IMR-90 (cell line): ENCODE data around the gene USH2A. TPM values are rescaled to one million over a fixed set of nuclear protein-coding genes. Genes with fewer than 3 reads are reported as not detected.
"Not testable (repeated sequence)": the region's sequence is repeated elsewhere in the genome, so short reads cannot be mapped to it uniquely, and the experiment has no call there.

Experiments used
- ATAC-seq: fragments of 200-7000 bp; cut with Tn5 transposase; 2 replicates; pipeline ENCODE4 v1.9.1; 2020; ENCODE audit warnings: low read depth, mild to moderate bottlenecking, moderate library complexity
- BruUV-seq: library from RNA; stranded (reverse); fragments of 400-500 nt; replicated peaks from 2 replicates; lab custom pipeline; 2021; lab: Mats Ljungman, UMichigan
- CTCF ChIA-PET: fragments of 300-600 bp; formaldehyde crosslinking; extraction: SDS; loops from one replicate; lab custom pipeline; 2021; ENCODE audit warnings: antibody characterized with exemption; lab: Yijun Ruan, JAX
- POLR2A ChIA-PET: fragments of 300-600 bp; sonication (Branson Sonifier 250); formaldehyde crosslinking; loops from one replicate; lab custom pipeline; 2022; ENCODE audit warnings: antibody characterized with exemption; ENCODE audit not compliant: unreplicated experiment; lab: Charles Lee
- DNase-seq: peaks from one replicate; pipeline ENCODE4 v3.0.0; 2013
- H2AFZ ChIP-seq: replicated peaks from 2 replicates; pipeline ENCODE3; 2013; ENCODE audit warnings: low read length, mild to moderate bottlenecking; ENCODE audit not compliant: poor library complexity
- H2AK5ac ChIP-seq: 2 replicates; pipeline ENCODE4 v1.6.1; 2013; ENCODE audit warnings: low read depth, low read length, inconsistent platforms
- H2AK9ac ChIP-seq: replicated peaks from 2 replicates; pipeline ENCODE3; 2013; ENCODE audit warnings: mild to moderate bottlenecking, low read depth, low read length, moderate library complexity; ENCODE audit not compliant: poor library complexity
- H2BK120ac ChIP-seq: 2 replicates; pipeline ENCODE4 v1.6.1; 2013; ENCODE audit warnings: low read depth, low read length, inconsistent platforms
- H2BK15ac ChIP-seq: 3 replicates; pipeline ENCODE4 v1.6.1; 2013; ENCODE audit warnings: low read depth, low read length, inconsistent platforms
- H2BK20ac ChIP-seq: 2 replicates; pipeline ENCODE4 v1.6.1; 2013; ENCODE audit warnings: low read depth, mild to moderate bottlenecking, inconsistent platforms, low read length, moderate library complexity
- H2BK5ac ChIP-seq: 2 replicates; pipeline ENCODE4 v1.6.1; 2013; ENCODE audit warnings: mild to moderate bottlenecking, low read depth, low read length, inconsistent platforms; ENCODE audit not compliant: poor library complexity, severe bottlenecking
- H3K14ac ChIP-seq: replicated peaks from 2 replicates; pipeline ENCODE4 v1.6.1; 2013; ENCODE audit warnings: low read depth, low read length, inconsistent platforms
- H3K18ac ChIP-seq: 2 replicates; pipeline ENCODE4 v1.6.1; 2013; ENCODE audit warnings: low read depth, low read length, control low read depth
- H3K23ac ChIP-seq: 2 replicates; pipeline ENCODE4 v1.6.1; 2013; ENCODE audit warnings: low read depth, low read length, inconsistent platforms
- H3K27ac ChIP-seq: 2 replicates; pipeline ENCODE4 v1.5.1; 2013; ENCODE audit warnings: mild to moderate bottlenecking, control low read depth, low read length; ENCODE audit not compliant: insufficient read depth
- H3K27me3 ChIP-seq: 2 replicates; pipeline ENCODE4 v1.6.1; 2013; ENCODE audit warnings: low read length; ENCODE audit not compliant: control insufficient read depth, insufficient read depth
- H3K36me3 ChIP-seq: 2 replicates; pipeline ENCODE4 v1.6.1; 2013; ENCODE audit warnings: low read length, mixed read lengths; ENCODE audit not compliant: control insufficient read depth, insufficient read depth
- H3K4ac ChIP-seq: 2 replicates; pipeline ENCODE4 v1.6.1; 2013; ENCODE audit warnings: low read depth, low read length, inconsistent platforms
- H3K4me1 ChIP-seq: 2 replicates; pipeline ENCODE4 v1.6.1; 2013; ENCODE audit warnings: low read length, mixed read lengths; ENCODE audit not compliant: control insufficient read depth, insufficient read depth
- H3K4me2 ChIP-seq: 2 replicates; pipeline ENCODE4 v1.6.1; 2013; ENCODE audit warnings: low read depth, mild to moderate bottlenecking, control low read depth, low read length, moderate library complexity
- H3K4me3 ChIP-seq: 2 replicates; pipeline ENCODE4 v1.5.1; 2013; ENCODE audit warnings: low read depth, mild to moderate bottlenecking, control low read depth, low read length, moderate library complexity; ENCODE audit not compliant: insufficient read depth
- H3K56ac ChIP-seq: 2 replicates; pipeline ENCODE4 v1.6.1; 2013; ENCODE audit warnings: low read length, inconsistent platforms; ENCODE audit not compliant: insufficient read depth; ENCODE audit errors: extremely low read depth
- H3K79me1 ChIP-seq, 2 experiments: 2 replicates each; pipeline ENCODE4 v1.6.1; 2013; ENCODE audit warnings: low read length in 2 of 2, inconsistent platforms in 1 of 2, low read depth in 1 of 2
- H3K9ac ChIP-seq: 2 replicates; pipeline ENCODE4 v1.6.1; 2013; ENCODE audit warnings: low read depth, low read length, control low read depth
- H3K9me1 ChIP-seq: 2 replicates; pipeline ENCODE4 v1.6.1; 2013; ENCODE audit warnings: low read length, inconsistent platforms; ENCODE audit not compliant: insufficient read depth
- H3K9me3 ChIP-seq: 2 replicates; pipeline ENCODE4 v1.6.1; 2013; ENCODE audit warnings: low read length; ENCODE audit not compliant: control insufficient read depth, insufficient read depth
- H4K20me1 ChIP-seq: 2 replicates; pipeline ENCODE4 v1.6.1; 2013; ENCODE audit warnings: low read length, inconsistent platforms; ENCODE audit not compliant: insufficient read depth
- H4K5ac ChIP-seq: 2 replicates; pipeline ENCODE4 v1.6.1; 2013; ENCODE audit warnings: mild to moderate bottlenecking, low read depth, low read length, control low read depth
- H4K8ac ChIP-seq, 2 experiments: 2 replicates each; pipeline ENCODE4 v1.6.1; 2013; ENCODE audit warnings: low read depth in 2 of 2, low read length in 2 of 2, control low read depth in 1 of 2, inconsistent platforms in 1 of 2
- H4K91ac ChIP-seq: 2 replicates; pipeline ENCODE4 v1.6.1; 2013; ENCODE audit warnings: low read depth, low read length, inconsistent platforms; ENCODE audit not compliant: insufficient read depth
- CHD1 ChIP-seq: IDR thresholded peaks from 2 replicates; pipeline ENCODE4 v1.6.1; 2012; ENCODE audit warnings: low read depth, low read length, improper control_type of control experiment
- FOS ChIP-seq: fragments of 150-350 bp; IDR thresholded peaks from 2 replicates; pipeline ENCODE4 v1.6.1; 2016; ENCODE audit warnings: low read depth, low read length
- MAZ ChIP-seq: IDR thresholded peaks from 2 replicates; pipeline ENCODE4 v1.6.1; 2012; ENCODE audit warnings: low read depth, mild to moderate bottlenecking, low read length, improper control_type of control experiment, moderate library complexity, borderline replicate concordance
- MXI1 ChIP-seq: IDR thresholded peaks from 2 replicates; pipeline ENCODE4 v1.6.1; 2012; ENCODE audit warnings: low read depth, mild to moderate bottlenecking, low read length, moderate library complexity, borderline replicate concordance
- NFE2L2 ChIP-seq: fragments of 150-350 bp; IDR thresholded peaks from 2 replicates; pipeline ENCODE4 v1.6.1; 2016; ENCODE audit warnings: low read depth, mild to moderate bottlenecking, low read length
- POLR2A ChIP-seq: IDR thresholded peaks from 2 replicates; pipeline ENCODE4 v1.6.1; 2012; ENCODE audit warnings: mild to moderate bottlenecking, low read depth, low read length
- RFX5 ChIP-seq: IDR thresholded peaks from 2 replicates; pipeline ENCODE4 v1.8.0; 2012; ENCODE audit warnings: low read depth, mild to moderate bottlenecking, low read length, moderate library complexity
- WGBS, 2 experiments: methylation state at CpG; one replicate each; pipeline versions ENCODE4 v1.1.5 to v1.1.7; 2013; ENCODE audit warnings: missing lambda C conversion rate in 2 of 2; ENCODE audit not compliant: insufficient read length in 1 of 2; ENCODE audit errors: extremely low coverage in 2 of 2; 5-methylcytosine and 5-hydroxymethylcytosine counted together
- dilution Hi-C: fragments of 300-500 bp; cut with HindIII; formaldehyde crosslinking; loops from one replicate; pipeline ENCODE4 v1.14.3; 2018; ENCODE audit warnings: low sequenced_read_pairs; ENCODE audit not compliant: unreplicated experiment
- in situ Hi-C: fragments of 300-500 bp; cut with MboI; formaldehyde crosslinking; loops from 3 replicates; pipeline ENCODE4 v1.14.3; 2019; ENCODE audit warnings: low sequenced_read_pairs, inconsistent platforms, mixed read lengths
- intact Hi-C: fragments of 100-400 bp; cut with micrococcal nuclease; formaldehyde crosslinking; loops from 2 replicates; pipeline ENCODE4 v1.10.0; 2022
- polyA plus RNA-seq, 3 experiments: library from polyadenylated mRNA; depleted of rRNA; stranded (reverse); fragments of >200 nt; gene quantifications; 2 replicates each; pipeline ENCODE4 v1.2.3, GENCODE V29; 2012; ENCODE audit warnings: low replicate concordance in 1 of 3
- total RNA-seq: library from RNA; depleted of rRNA; stranded (reverse); fragments of >200 nt; gene quantifications from 2 replicates; pipeline ENCODE4 v1.2.3, GENCODE V29; 2012
- TF ChIP-seq, protein P1 (sequence below): fragments of 150-350 bp; IDR thresholded peaks from 2 replicates; pipeline ENCODE4 v1.6.1; 2017; ENCODE audit warnings: mild to moderate bottlenecking, antibody characterized with exemption, low read length, low read depth
- TF ChIP-seq, protein P2 (sequence below): fragments of 150-350 bp; IDR thresholded peaks from 2 replicates; pipeline ENCODE4 v1.6.1; 2016; ENCODE audit warnings: low read depth, mild to moderate bottlenecking, low read length, moderate library complexity, borderline replicate concordance

USH2A gene
- total and polyA plus RNA-seq, 2 of the 4 experiments (the other 2 are of a cell fraction) = under 0.01 to 0.02 TPM

DNA sequence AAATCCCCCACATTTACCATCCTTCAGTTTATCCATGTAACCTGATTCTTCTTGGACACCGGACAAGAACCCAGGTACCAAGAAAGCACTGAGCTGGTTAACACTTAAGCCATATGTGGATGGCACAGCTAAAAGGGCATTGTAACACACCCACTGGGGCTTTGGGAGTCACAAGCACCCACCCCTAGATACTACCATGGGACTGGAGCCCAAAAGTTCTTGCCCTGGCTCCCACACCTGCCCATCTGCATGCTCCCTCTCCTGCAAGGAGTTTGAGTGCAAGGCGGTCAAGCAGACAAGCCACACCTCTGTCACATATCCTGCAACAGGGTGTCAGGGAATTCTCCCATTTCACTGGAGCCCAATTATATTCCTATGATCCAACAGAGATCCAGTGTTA lies 270.1 kb downstream of the USH2A start:
- in situ Hi-C loops = no loop called here

DNA sequence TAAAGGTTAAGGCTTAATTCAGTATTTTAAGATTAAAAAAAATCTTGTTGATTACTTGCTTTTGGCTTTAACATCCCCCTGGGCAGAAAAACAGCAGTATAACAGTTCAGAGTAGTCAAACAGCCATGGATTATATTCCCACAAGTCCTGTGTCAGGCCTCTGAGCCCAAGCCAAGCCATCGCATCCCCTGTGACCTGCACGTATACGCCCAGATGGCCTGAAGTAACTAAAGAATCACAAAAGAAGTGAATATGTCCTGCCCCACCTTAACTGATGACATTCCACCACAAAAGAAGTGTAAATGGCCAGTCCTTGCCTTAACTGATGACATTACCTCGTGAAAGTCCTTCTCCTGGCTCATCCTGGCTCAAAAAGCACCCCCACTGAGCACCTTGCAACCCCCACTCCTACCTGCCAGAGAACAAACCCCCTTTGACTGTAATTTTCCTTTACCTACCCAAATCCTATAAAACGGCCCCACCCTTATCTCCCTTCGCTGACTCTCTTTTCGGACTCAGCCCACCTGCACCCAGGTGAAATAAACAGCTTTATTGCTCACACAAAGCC lies 277.7 kb downstream of the USH2A start:
- ATAC-seq, H2BK15ac ChIP-seq, H2BK20ac ChIP-seq, H3K23ac ChIP-seq, H2AK9ac ChIP-seq, DNase-seq, H3K56ac ChIP-seq, H2BK5ac ChIP-seq, H4K5ac ChIP-seq, H3K4me1 ChIP-seq, H3K27me3 ChIP-seq, H3K4ac ChIP-seq, H2AFZ ChIP-seq, intact Hi-C loops, H2AK5ac ChIP-seq, H3K27ac ChIP-seq, H3K9me1 ChIP-seq, H4K8ac ChIP-seq, H3K4me2 ChIP-seq, H3K9ac ChIP-seq, H3K18ac ChIP-seq, H4K91ac ChIP-seq, CTCF ChIA-PET, H3K14ac ChIP-seq, BruUV-seq, H3K4me3 ChIP-seq, POLR2A ChIA-PET, H3K79me1 ChIP-seq, dilution Hi-C loops, H3K36me3 ChIP-seq, H3K9me3 ChIP-seq, H4K20me1 ChIP-seq, H2BK120ac ChIP-seq, in situ Hi-C loops: not testable (repeated sequence)
- WGBS, 2 experiments = no CpG with 5 or more reads among the region's 7 CpGs

More for the DNA sequence above, 270.1 kb downstream of the USH2A start:
- dilution Hi-C loops (no loop called here), intact Hi-C loops (no loop called here)
- Histone ChIP-seq H2BK20ac (no peak overlapping the region), H2BK120ac (no peak overlapping the region), H3K9me1 (no peaks in the 10 kb centered on the region), H4K5ac (no peak overlapping the region), H3K23ac (no peak overlapping the region), H2AK5ac (no peak overlapping the region), H3K56ac (no peak overlapping the region), H3K27me3 (no peaks in the 10 kb centered on the region), H2BK15ac (no peak overlapping the region), H4K20me1 (no peaks in the 10 kb centered on the region), H3K18ac (no peak overlapping the region), H2BK5ac (no peak overlapping the region), H2AFZ (no peak overlapping the region), H3K36me3 (no peaks in the 10 kb centered on the region), H4K91ac (no peak overlapping the region), H3K79me1 (no peaks in the 10 kb centered on the region), H3K14ac (no peak overlapping the region), H3K9ac (no peak overlapping the region), H2AK9ac (no peak overlapping the region), H3K4me2 (no peak overlapping the region), H3K27ac (no peak overlapping the region), H3K4ac (no peak overlapping the region), H3K4me1 (no peaks in the 10 kb centered on the region), H4K8ac (no peak overlapping the region), H3K4me3 (no peak overlapping the region), H3K9me3 (no peaks in the 10 kb centered on the region)
- 100% methylated on average over 1 of the region's 2 CpGs; no CpG with 5 or more reads in 1 of the 2 experiments for WGBS, 2 experiments
- ChIA-PET CTCF (no interaction called here), POLR2A (no interaction called here)
- no peak for ATAC-seq
- no TSS peak for BruUV-seq
- no peak for DNase-seq
- TF ChIP-seq MXI1 (no peak), POLR2A (no peak), RFX5 (no peak), FOS (no peak), NFE2L2 (no peak), MAZ (no peak), CHD1 (no peak)
- TF ChIP-seq, protein P1, sequence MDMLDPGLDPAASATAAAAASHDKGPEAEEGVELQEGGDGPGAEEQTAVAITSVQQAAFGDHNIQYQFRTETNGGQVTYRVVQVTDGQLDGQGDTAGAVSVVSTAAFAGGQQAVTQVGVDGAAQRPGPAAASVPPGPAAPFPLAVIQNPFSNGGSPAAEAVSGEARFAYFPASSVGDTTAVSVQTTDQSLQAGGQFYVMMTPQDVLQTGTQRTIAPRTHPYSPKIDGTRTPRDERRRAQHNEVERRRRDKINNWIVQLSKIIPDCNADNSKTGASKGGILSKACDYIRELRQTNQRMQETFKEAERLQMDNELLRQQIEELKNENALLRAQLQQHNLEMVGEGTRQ = no peak
- TF ChIP-seq, protein P2, sequence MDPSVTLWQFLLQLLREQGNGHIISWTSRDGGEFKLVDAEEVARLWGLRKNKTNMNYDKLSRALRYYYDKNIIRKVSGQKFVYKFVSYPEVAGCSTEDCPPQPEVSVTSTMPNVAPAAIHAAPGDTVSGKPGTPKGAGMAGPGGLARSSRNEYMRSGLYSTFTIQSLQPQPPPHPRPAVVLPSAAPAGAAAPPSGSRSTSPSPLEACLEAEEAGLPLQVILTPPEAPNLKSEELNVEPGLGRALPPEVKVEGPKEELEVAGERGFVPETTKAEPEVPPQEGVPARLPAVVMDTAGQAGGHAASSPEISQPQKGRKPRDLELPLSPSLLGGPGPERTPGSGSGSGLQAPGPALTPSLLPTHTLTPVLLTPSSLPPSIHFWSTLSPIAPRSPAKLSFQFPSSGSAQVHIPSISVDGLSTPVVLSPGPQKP = no peak
